K562 (cell line): Measurements from ENCODE around the gene SON. TPM values are rescaled to one million over a fixed set of nuclear protein-coding genes. Genes with fewer than 3 reads are reported as not detected.

ENCODE experiments used
- ATAC-seq: fragments of 200-7000 bp; cut with Tn5 transposase; 3 replicates; pipeline ENCODE4 v1.9.1; 2020; ENCODE audit warnings: moderate library complexity
- BruUV-seq: library from RNA; stranded (reverse); fragments of 400-500 nt; replicated peaks from 2 replicates; lab custom pipeline; 2021; lab: Mats Ljungman, UMichigan
- CTCF ChIA-PET: fragments of 300-600 bp; formaldehyde crosslinking; extraction: SDS; loops from one replicate; lab custom pipeline; 2021; ENCODE audit warnings: low intra/inter-chr PET ratio; lab: Yijun Ruan, JAX
- POLR2A ChIA-PET: fragments of 300-600, 350-650 bp; sonication (Branson Sonifier 250); formaldehyde crosslinking; extraction: SDS; loops from one replicate; lab custom pipeline; 2021; ENCODE audit warnings: antibody characterized with exemption, inconsistent platforms; lab: Yijun Ruan, JAX
- DNase-seq, 4 experiments: peaks; one replicate each; pipeline versions ENCODE4 v3.0.0 to v3.0.0-alpha.2; 2011 to 2018; ENCODE audit warnings: low spot score in 3 of 4, mixed read lengths in 3 of 4; ENCODE audit errors: extremely low read depth in 1 of 4
- FAIRE-seq: peaks from 2 replicates; lab custom pipeline; 2011; peaks lifted over from hg19 to GRCh38; lab: Jason Lieb, UNC
- H2AFZ ChIP-seq: 2 replicates; pipeline ENCODE4 v1.6.0; 2011; ENCODE audit warnings: low read depth, low read length, control low read depth, inconsistent platforms
- H3K27ac ChIP-seq: fragments of 200-600 bp; 3 replicates; pipeline ENCODE4 v1.8.0; 2011; ENCODE audit warnings: low read depth, mild to moderate bottlenecking, control low read depth, inconsistent platforms, low read length, moderate library complexity, mixed read lengths; ENCODE audit errors: extremely low read depth
- H3K27me3 ChIP-seq, 2 experiments: fragments of 300-600 bp in 1 of 2; 2 replicates in 1 of 2; 3 replicates in 1 of 2; pipeline versions ENCODE4 v1.6.0 to v1.8.0; 2011; ENCODE audit warnings: inconsistent platforms in 2 of 2, low read length in 2 of 2, mild to moderate bottlenecking in 1 of 2, mixed read lengths in 1 of 2, moderate library complexity in 1 of 2; ENCODE audit not compliant: control insufficient read depth in 2 of 2, insufficient read depth in 2 of 2
- H3K36me3 ChIP-seq: fragments of 300-600 bp; 3 replicates; pipeline ENCODE4 v1.8.0; 2011; ENCODE audit warnings: mild to moderate bottlenecking, low read length, inconsistent platforms; ENCODE audit not compliant: control insufficient read depth, insufficient read depth
- H3K4me1 ChIP-seq, 2 experiments: fragments of 200-600 bp in 1 of 2; replicated peaks in 1 of 2; 2 replicates in 1 of 2; 3 replicates in 1 of 2; pipeline versions ENCODE4 v1.5.1 to v1.8.0; 2011; ENCODE audit warnings: inconsistent platforms in 2 of 2, low read length in 2 of 2, mild to moderate bottlenecking in 1 of 2, mixed read lengths in 1 of 2, moderate library complexity in 1 of 2; ENCODE audit not compliant: control insufficient read depth in 2 of 2, insufficient read depth in 2 of 2
- H3K4me2 ChIP-seq: 2 replicates; pipeline ENCODE4 v1.6.1; 2011; ENCODE audit warnings: low read length, control low read depth, inconsistent platforms, mixed read lengths; ENCODE audit not compliant: insufficient read depth
- H3K4me3 ChIP-seq: fragments of 200-600 bp; sonication (generic), shearing (Covaris generic); 2 replicates; pipeline ENCODE4 v1.5.1; 2016; ENCODE audit warnings: control low read depth, inconsistent platforms
- H3K79me2 ChIP-seq: fragments of 200-600 bp; 3 replicates; pipeline ENCODE4 v1.8.0; 2011; ENCODE audit warnings: low read length, inconsistent platforms; ENCODE audit not compliant: control insufficient read depth, insufficient read depth
- H3K9ac ChIP-seq, 2 experiments: 2 replicates each; pipeline versions ENCODE4 v1.6.0 to v1.6.1; 2011; ENCODE audit warnings: low read depth in 2 of 2, low read length in 2 of 2, control low read depth in 1 of 2, inconsistent platforms in 1 of 2, mild to moderate bottlenecking in 1 of 2, mixed read lengths in 1 of 2; ENCODE audit not compliant: insufficient read depth in 1 of 2
- H3K9me1 ChIP-seq: one replicate; pipeline ENCODE4 v1.6.0; 2011; ENCODE audit warnings: inconsistent platforms, mild to moderate bottlenecking, low read length, moderate library complexity; ENCODE audit not compliant: control insufficient read depth, insufficient read depth
- H3K9me3 ChIP-seq: replicated peaks from 2 replicates; pipeline ENCODE4 v1.5.1; 2011; ENCODE audit warnings: low read depth, low read length, inconsistent platforms; ENCODE audit not compliant: control insufficient read depth, insufficient read depth
- H4K20me1 ChIP-seq: replicated peaks from 2 replicates; pipeline ENCODE4 v1.6.1; 2011; ENCODE audit warnings: low read length, inconsistent platforms, mixed read lengths; ENCODE audit not compliant: control insufficient read depth, insufficient read depth
- BMI1 ChIP-seq: fragments of 150-350 bp; IDR thresholded peaks from 2 replicates; pipeline ENCODE4 v1.6.1; 2014; ENCODE audit warnings: low read length
- CBX8 ChIP-seq: fragments of 200-600 bp; sonication (generic); IDR thresholded peaks from 2 replicates; pipeline ENCODE4 v1.6.1; 2012; ENCODE audit warnings: borderline replicate concordance, mixed run types, low read depth, mild to moderate bottlenecking, moderate library complexity, mixed read lengths, low read length, control low read depth, inconsistent platforms; ENCODE audit not compliant: poor library complexity, severe bottlenecking; ENCODE audit errors: extremely low read depth
- CEBPG ChIP-seq, 3 experiments: fragments of 200-800 bp in 1 of 3; sonication (Bioruptor generic) in 1 of 3; sonication (generic) in 1 of 3; formaldehyde crosslinking in 1 of 3; IDR thresholded peaks in 2 of 3; conservative IDR thresholded peaks in 1 of 3; 2 replicates each; pipeline versions ENCODE4 v1.6.1 to v1.8.0; 2016 to 2022; ENCODE audit warnings: missing compliant biosample characterization in 2 of 3, missing genetic modification characterization in 2 of 3, mild to moderate bottlenecking in 1 of 3, missing genetic modification reagents in 1 of 3
- CTCFL ChIP-seq: IDR thresholded peaks from 2 replicates; pipeline ENCODE4 v1.6.1; 2011; ENCODE audit warnings: borderline replicate concordance, low read depth, mild to moderate bottlenecking, moderate library complexity, low read length; ENCODE audit not compliant: insufficient read depth, poor library complexity, severe bottlenecking
- MLX ChIP-seq, 2 experiments: fragments of 450-650 bp in 1 of 2; sonication (generic) in 1 of 2; formaldehyde crosslinking; conservative IDR thresholded peaks; 2 replicates each; pipeline versions ENCODE4 v1.4.0 to v1.8.1; 2020 to 2022; ENCODE audit warnings: mild to moderate bottlenecking in 1 of 2, missing genetic modification reagents in 1 of 2
- NR4A1 ChIP-seq, 2 experiments: fragments of 250-450 bp in 1 of 2; fragments of 450-650 bp in 1 of 2; sonication (Bioruptor Pico) in 1 of 2; IDR thresholded peaks; 2 replicates each; pipeline versions ENCODE4 v1.4.0 to v1.6.1; 2016 to 2020; ENCODE audit warnings: mild to moderate bottlenecking in 2 of 2, missing compliant biosample characterization in 1 of 2, missing genetic modification characterization in 1 of 2, moderate library complexity in 1 of 2
- RBM39 ChIP-seq: fragments of 200-400 bp; formaldehyde crosslinking; optimal IDR thresholded peaks from 2 replicates; pipeline ENCODE3; 2018; ENCODE audit warnings: low read depth, low read length
- TEAD4 ChIP-seq, 2 experiments: sonication (generic) in 1 of 2; formaldehyde crosslinking in 1 of 2; IDR thresholded peaks; 2 replicates each; pipeline versions ENCODE4 v1.6.1 to v1.8.0; 2012 to 2022; ENCODE audit warnings: borderline replicate concordance in 1 of 2, inconsistent platforms in 1 of 2, low read length in 1 of 2, mild to moderate bottlenecking in 1 of 2, missing genetic modification reagents in 1 of 2
- YY1 ChIP-seq, 3 experiments: IDR thresholded peaks; 2 replicates each; pipeline ENCODE4 v1.6.1; 2011; ENCODE audit warnings: low read length in 2 of 3, mild to moderate bottlenecking in 2 of 3, moderate library complexity in 2 of 3, borderline replicate concordance in 1 of 3, control low read depth in 1 of 3, low read depth in 1 of 3; ENCODE audit not compliant: insufficient read depth in 3 of 3, insufficient replicate concordance in 2 of 3, control insufficient read depth in 1 of 3, insufficient read length in 1 of 3; ENCODE audit errors: extremely low read depth in 1 of 3
- WGBS: fragments of 100-300 bp; shearing (Covaris generic); methylation state at CpG from one replicate; pipeline ENCODE4 v1.1.6; 2016; ENCODE audit warnings: low coverage, mixed read lengths; ENCODE audit not compliant: insufficient coverage; ENCODE audit errors: missing lambda C conversion rate; 5-methylcytosine and 5-hydroxymethylcytosine counted together
- in situ Hi-C: fragments of 300-500 bp; cut with MboI; formaldehyde crosslinking; loops from 4 replicates; pipeline ENCODE4 v1.15.0; 2018; ENCODE audit warnings: inconsistent platforms, mixed read lengths
- intact Hi-C: fragments of 100-400 bp; cut with micrococcal nuclease; formaldehyde crosslinking; loops from 2 replicates; pipeline ENCODE4 v1.14.2; 2022
- polyA plus RNA-seq, 8 experiments: library from polyadenylated mRNA; depleted of rRNA in 4 of 8; stranded (reverse) in 5 of 8; unstranded in 3 of 8; fragments of >200 nt; fragmentation: Nextera tagmentation in 2 of 8; fragmentation: Illumina TruSeq in 1 of 8; extraction: Ambion mirVana in 2 of 8; extraction: Trizol in 1 of 8; gene quantifications; 2 replicates each; pipeline versions ENCODE4 v1.2.1 to v1.2.3, GENCODE V29; 2011 to 2014; ENCODE audit warnings: inconsistent platforms in 1 of 8, missing spikeins in 1 of 8
- total RNA-seq, 7 experiments: library from RNA; depleted of rRNA in 6 of 7; stranded (reverse); fragments of >200 nt in 6 of 7; fragmentation: Illumina TruSeq in 2 of 7; extraction: Trizol in 2 of 7; gene quantifications; 2 replicates each; pipeline versions ENCODE4 v1.2.1 to v1.2.3, GENCODE V29; 2011 to 2021; ENCODE audit warnings: low replicate concordance in 1 of 7

Gene SON
- total and polyA plus RNA-seq, 9 of the 15 experiments (the other 6 are each of a cell fraction or from before 2014, with no cell fraction given) = 105 to 742 (median 187) TPM

GRCh38 chr21:33586927-33587326 lies 44.1 kb downstream of the SON start:
- FAIRE-seq = no peak
- in situ Hi-C loops = no loop called here
- POLR2A ChIA-PET = no interaction called here

GRCh38 chr21:33587792-33588484 lies 45.1 kb downstream of the SON start:
- peak overlapping the region; percentile 75 for H2AFZ ChIP-seq
- peak in 2 of 3 experiments; percentile 10 to 20 for TF ChIP-seq YY1 (IDR thresholded peaks at IDR 0.05; ENCODE audit: borderline replicate concordance in 1 of 3, control insufficient read depth in 1 of 3, extremely low read depth in 1 of 3, insufficient read depth in 3 of 3, insufficient read length in 1 of 3, insufficient replicate concordance in 2 of 3, low read depth in 1 of 3, low read length in 2 of 3)
- TF ChIP-seq MLX (CRISPR knock-in tag; conservative IDR thresholded peaks at IDR 0.05) = 0 out of 4 replicates have a peak, but pooled peaks of 1 of the 2 experiments have one; percentile 23
- TF ChIP-seq NR4A1 (CRISPR knock-in tag; IDR thresholded peaks at IDR 0.05) = no peak
- 0 out of 2 replicates have a peak, but pooled peaks have one; percentile 13 for TF ChIP-seq NR4A1 (tag; IDR thresholded peaks at IDR 0.05)
- TF ChIP-seq CTCFL = peak; percentile 5
- peak; percentile 80 for TF ChIP-seq RBM39

More at GRCh38 chr21:33586927-33587326, 44.1 kb downstream of the SON start:
- no peaks in the 10 kb centered on the region for H4K20me1 ChIP-seq
- WGBS = 38% methylated on average over 6 of the region's 6 CpGs
- no peaks in the 10 kb centered on the region for H3K27me3 ChIP-seq
- ATAC-seq = peak; percentile 1; the same call in 2 of the 3 replicates
- intact Hi-C loops = loop anchor here (10.0 kb wide), 1 partner anchor 388 kb away; no protein-coding TSS in a partner anchor
- TF ChIP-seq BMI1 (no peak), CEBPG (CRISPR knock-in tag; IDR thresholded peaks at IDR 0.05) (0 out of 2 replicates have a peak, but pooled peaks have one; percentile 35), CEBPG (tag; conservative IDR thresholded peaks at IDR 0.05 in 1 of 2, IDR thresholded peaks at IDR 0.05 in 1 of 2) (no peak), CBX8 (no peak), TEAD4 (IDR thresholded peaks at IDR 0.05; ENCODE audit: low read length) (no peak), TEAD4 (CRISPR knock-in tag; IDR thresholded peaks at IDR 0.05; ENCODE audit: borderline replicate concordance) (no peak)
- no peaks in the 10 kb centered on the region for H3K9me1 ChIP-seq
- peak overlapping the region; percentile 89 for H3K4me3 ChIP-seq
- peak overlapping the region; percentile 74 to 91; a peak in 2 of 4 replicates for H3K9ac ChIP-seq
- CTCF ChIA-PET = no interaction called here
- TSS peak; percentile 35 for BruUV-seq
- H3K9me3 ChIP-seq = no peaks in the 10 kb centered on the region
- peaks cover 47% of the 10 kb centered on the region for H3K36me3 ChIP-seq
- peak overlapping the region; percentile 92 for H3K4me2 ChIP-seq
- peak in 1 of 4 experiments; percentile 13 for DNase-seq
- no peak overlapping the region for H3K27ac ChIP-seq
- peaks cover 13 to 24% of the 10 kb centered on the region in 2 experiments; a peak in 4 of 5 replicates for H3K4me1 ChIP-seq
- H2AFZ ChIP-seq = no peak overlapping the region
- peaks cover 32% of the 10 kb centered on the region for H3K79me2 ChIP-seq

More at GRCh38 chr21:33587792-33588484, 45.1 kb downstream of the SON start:
- H3K27me3 ChIP-seq = no peaks in the 10 kb centered on the region
- POLR2A ChIA-PET = interaction anchor here (0.8 to 2.4 kb wide), 10 partner anchors 8 to 312 kb away, joined by 3 to 15 read pairs (median 7); partner anchors contain the start of genes SON and TMEM50B
- no TSS peak for BruUV-seq
- CTCF ChIA-PET = no interaction called here
- no peaks in the 10 kb centered on the region for H4K20me1 ChIP-seq
- H3K9me1 ChIP-seq = no peaks in the 10 kb centered on the region
- H3K4me3 ChIP-seq = peak overlapping the region; percentile 89
- H3K9me3 ChIP-seq = no peaks in the 10 kb centered on the region
- H3K79me2 ChIP-seq = peaks cover 32% of the 10 kb centered on the region
- peak overlapping the region; percentile 91 to 98 for H3K9ac ChIP-seq
- peak overlapping the region; percentile 53 for H3K27ac ChIP-seq
- peaks cover 13 to 24% of the 10 kb centered on the region in 2 experiments; a peak in 4 of 5 replicates for H3K4me1 ChIP-seq
- intact Hi-C loops (loop anchor here (10.0 kb wide), 1 partner anchor 387 kb away; no protein-coding TSS in a partner anchor), in situ Hi-C loops (no loop called here)
- DNase-seq (peak in 3 of 4 experiments; percentile 57 to 67 (median 63)), FAIRE-seq (no peak), ATAC-seq (peak; percentile 60)
- peaks cover 39% of the 10 kb centered on the region for H3K36me3 ChIP-seq
- under 1% methylated on average over 38 of the region's 57 CpGs for whole genome bisulfite sequencing
- peak overlapping the region; percentile 92 for H3K4me2 ChIP-seq
